NCI-H1092 (cell line): ENCODE results near the gene EPB41L1.
"Not testable (repeated sequence)": the region's sequence is repeated elsewhere in the genome, so short reads cannot be mapped to it uniquely, and the experiment has no call there.

Experiments used
- DNase-seq: peaks from one replicate; lab custom pipeline; 2025; lab: John Stamatoyannopoulos, UW

EPB41L1 gene

DNA sequence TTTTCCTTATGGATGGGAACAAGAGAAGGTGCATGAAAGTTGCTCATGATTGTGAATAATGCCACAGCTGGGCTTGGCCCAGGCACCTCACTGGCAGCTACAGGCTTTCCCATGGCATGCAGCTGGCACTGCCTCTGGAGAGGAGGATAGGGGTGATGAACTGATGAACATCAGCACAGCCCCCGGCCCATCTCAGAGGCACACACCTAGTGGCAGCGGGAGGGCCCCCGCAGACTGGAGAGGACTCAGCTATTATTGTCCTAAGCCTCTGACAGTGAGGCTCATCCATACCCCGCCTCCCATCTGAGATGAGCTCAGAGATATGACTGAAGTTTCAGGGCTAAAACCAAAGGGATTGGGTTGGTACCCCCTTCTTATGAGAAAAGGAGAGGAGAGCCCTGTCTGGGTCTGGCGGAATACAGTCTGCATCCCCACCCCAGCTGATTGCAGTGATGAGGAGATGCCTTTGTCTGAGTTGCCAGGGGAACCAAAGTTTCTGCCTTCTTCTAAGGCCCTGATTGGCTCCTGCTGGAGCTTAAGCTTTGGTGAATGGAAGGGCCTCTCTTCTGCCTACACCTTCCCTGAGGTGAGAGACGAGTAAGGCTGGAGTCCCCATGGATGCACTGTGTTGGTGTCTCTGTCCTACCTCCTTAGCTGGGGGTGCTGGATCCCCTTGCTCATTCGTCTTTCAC, 27.6 kb upstream of the EPB41L1 start:
- DNase-seq = no peak

DNA sequence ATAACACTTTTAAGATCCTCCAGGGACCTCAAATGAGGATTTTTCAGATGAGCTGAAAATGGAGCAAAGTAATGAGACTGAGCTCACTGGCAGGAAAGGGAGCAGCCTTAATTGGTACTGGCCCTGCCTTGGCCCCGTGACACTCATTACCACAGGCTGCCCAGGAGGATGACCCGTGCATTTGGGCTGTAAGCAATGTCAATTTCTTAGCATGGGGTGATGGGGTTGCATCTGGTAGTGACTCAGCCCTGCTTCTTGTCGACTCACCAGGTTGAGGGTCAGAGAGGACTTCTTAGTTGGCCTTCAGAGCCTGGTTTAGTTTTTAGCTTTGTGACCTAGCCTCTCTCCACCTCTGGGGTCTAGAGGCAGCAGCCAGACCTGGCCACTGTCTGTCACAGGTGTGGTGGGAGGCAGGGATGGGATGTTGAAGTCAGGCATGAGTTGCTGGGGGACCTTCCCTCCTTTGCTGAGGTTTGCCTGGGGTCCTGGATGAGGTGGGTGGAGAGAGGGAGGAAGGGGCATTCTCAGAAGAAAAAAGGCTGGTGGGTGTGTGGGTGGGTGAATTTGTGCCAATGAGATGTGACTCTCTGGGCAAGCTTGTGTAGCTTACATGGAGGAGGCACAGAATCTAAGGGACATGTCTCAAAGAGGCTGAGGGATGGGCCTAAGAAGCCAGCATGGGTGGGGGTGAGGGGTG, 25.9 kb upstream of the EPB41L1 start:
- DNase-seq = no peak

- DNase-seq = no peak
Observed at GRCh38 chr20:36129160-36129543, 25.4 kb upstream of the EPB41L1 start.

DNA sequence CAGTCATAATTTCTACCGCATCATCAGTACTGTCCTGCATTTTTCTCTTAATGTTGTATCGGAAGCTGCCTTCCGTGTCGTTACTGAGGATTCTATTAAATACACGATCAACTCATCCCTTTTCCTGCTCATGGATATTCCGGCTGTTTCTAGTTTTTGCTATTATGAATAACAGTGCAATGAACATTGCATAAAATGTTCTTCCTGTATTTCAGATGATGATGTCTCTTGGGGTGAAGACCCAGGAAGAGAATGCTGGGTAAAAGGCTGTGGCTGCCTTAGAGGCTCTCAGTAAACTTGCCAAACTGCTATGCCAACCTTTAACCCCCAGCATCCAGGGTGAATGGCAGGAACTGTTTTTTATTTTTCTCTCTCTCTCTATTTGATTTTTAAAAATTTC, 24.1 kb upstream of the EPB41L1 start:
- DNase-seq = no peak

DNA sequence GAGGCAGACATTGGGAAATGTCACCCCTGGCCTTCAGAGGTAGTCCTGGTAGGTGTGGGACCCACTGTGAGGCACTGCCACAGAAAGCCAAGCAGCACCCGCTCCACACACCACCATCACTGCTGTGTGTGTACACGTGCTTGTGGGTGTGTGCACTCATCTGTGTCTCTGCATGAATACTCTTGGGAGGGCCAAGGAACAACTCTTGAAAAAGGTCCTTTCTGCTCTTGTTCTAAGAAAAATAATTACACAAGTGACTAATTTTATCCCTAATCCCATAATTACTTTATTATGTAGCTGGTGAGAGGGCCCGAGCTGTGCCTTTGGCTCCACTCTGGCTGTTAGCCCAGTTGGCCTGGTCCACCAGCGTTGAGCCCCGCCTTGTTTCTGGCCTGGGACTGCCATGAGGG, 21.7 kb upstream of the EPB41L1 start:
- no peak for DNase-seq

- DNase-seq = no peak
Observed at GRCh38 chr20:36133821-36134220, 20.7 kb upstream of the EPB41L1 start.

- no peak for DNase-seq
Observed at GRCh38 chr20:36135159-36135558, 19.4 kb upstream of the EPB41L1 start.

DNA sequence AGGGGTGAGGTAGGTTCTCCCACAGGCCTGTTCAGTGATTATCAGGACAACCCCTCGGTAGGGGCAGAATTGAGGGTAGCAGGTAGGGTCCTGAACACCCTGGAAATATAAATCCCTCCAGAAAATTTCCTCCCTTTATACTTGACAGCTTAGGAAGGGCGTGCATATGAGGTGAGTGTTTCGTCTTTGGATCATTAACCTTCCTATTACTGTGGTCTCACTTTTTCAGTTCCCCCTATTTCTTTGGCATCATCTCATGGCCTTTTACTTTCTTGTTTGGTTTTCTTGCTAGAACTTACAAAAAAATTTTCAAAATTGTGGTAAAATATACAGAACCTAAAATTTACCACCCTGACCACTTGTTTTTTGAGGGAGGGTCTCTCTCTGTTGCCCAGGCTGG, 18.7 kb upstream of the EPB41L1 start:
- no peak for DNase-seq

DNA sequence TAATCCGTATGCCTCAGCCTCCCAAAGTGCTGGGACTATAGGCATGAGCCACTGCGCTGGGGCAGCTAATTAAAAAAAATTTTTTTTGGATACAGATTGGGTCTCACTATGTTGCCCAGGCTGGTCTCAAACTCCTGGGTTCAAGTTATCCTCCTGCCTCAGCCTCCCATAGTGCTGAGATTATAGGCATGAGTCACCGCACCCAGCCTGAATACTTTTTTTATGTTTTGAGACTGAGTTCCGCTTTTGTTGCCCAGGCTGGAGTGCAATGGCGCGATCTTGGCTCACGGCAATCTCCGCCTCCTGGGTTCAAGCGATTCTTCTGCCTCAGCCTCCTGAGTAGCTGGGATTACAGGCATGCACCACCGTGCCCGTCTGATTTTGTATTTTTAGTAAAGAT, 17.2 kb upstream of the EPB41L1 start:
- not testable (repeated sequence) for DNase-seq

GRCh38 chr20:36141310-36141709, 13.2 kb upstream of the EPB41L1 start:
- DNase-seq = no peak

GRCh38 chr20:36144336-36144735, 10.2 kb upstream of the EPB41L1 start:
- no peak for DNase-seq

- DNase-seq = no peak
Observed at GRCh38 chr20:36145877-36146707, 8.4 kb upstream of the EPB41L1 start.

DNA sequence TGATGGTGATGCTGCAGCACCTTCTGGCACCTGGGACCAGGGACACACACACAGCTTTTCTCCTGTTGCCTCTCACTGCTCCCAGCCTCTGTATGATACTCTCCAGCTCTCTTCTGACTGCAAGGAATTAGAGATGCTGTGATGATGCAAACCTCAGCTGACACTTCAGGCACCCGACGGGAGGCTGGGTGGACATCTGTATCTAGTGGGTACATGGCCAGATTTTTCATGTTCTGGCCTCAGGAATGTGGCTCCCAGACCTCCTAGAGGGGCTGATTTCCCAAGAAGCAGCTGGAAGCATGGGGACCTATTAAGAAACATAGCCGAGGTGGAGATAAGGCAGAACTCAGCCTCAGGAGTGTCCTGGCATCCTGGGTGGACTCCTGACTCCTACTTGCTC, 6.8 kb upstream of the EPB41L1 start:
- no peak for DNase-seq

GRCh38 chr20:36148439-36148838, 6.1 kb upstream of the EPB41L1 start:
- no peak for DNase-seq

DNA sequence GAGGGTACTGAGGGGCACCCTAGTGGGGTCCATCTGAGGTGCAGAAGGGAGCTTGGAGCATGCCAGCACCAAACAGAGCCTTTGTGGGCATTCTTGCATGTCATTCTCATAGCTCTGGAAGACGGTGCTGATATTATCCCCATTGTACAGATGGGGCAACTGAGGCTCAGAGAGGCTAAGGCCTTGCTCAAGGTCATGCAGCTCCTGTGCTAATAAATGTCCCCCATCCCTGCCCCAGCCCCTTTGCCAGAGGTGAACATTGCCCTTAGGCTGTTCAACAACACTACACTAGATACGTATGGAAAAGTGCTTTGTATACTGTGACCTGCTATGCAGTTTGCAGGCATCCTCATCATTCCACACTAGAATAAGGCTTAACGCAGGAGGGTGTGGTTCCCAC, 5.5 kb upstream of the EPB41L1 start:
- no peak for DNase-seq

DNA sequence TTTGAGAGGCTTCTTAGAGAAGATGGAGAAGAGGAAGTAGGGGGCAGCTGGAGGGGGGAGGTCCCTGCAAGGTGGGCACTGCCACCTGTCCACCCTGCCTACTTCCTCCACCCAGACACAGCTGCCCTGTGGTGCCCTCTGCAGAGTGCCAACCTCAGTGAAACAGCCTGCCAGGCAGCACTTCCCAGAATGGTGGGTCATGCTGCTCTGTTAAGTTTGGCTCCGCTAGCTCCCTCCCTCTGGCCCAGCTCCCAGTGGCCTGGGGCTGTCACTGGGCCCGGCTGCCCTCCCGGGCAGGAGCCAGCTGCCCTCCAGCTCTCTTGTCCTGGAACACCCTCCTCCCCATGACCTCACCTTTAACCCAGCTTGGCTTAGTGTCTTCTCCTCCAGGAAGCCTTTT, 5.1 kb upstream of the EPB41L1 start:
- no peak for DNase-seq

GRCh38 chr20:36150489-36150846, 4.1 kb upstream of the EPB41L1 start:
- no peak for DNase-seq

DNA sequence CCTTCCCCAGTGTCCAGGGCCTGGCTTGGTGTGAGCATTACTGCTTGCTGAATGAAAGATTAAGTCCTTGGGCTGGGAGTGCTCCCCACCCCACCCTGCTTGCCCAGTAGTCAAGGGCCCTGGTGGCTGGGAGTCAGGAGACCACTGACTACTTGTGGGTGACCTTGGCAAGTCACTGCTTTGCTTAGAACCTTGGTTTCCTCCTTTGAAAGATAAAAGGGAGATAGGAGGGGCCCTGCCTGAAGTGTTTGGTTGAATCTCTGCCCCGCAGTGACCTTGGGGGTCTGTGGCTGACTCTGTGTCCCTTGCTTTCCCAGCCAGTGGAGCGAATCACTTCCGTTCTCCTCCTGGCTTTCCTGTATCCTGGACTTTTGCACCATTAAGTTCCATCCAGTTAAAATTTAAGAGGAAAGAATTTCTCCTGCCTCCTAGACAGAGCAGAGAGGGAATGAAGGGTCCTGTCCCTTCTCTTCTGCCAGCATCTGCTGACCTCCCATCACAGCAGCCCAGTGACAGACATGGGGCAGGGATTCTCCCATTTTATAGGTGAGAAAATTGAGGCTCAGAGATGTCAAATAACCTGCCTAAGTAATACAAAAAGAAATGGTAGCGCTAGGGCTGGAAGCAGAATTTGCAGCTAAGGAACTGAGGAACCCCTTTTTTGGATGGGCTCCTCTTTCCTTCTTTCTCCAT, 3.5 kb upstream of the EPB41L1 start:
- DNase-seq = no peak

DNA sequence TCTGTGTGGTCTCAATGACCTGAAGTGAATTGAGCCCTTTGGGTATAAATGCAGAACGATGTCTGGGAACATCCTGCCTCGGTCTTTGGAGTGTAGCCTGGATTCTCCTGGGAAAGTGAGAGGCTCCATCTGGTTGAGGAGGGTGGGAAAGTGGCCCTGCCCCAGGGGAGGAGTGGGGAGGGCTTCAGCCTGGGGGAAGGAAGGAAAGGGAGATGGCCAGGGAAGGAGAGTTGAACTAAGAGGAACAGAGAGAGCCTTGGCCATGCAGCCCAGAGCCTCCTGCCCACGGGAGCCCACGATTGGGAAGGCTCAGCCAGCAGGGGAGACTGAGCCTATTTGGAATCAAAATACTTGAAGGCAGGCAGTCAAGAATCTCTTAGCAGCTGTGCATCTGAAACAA, 2.3 kb upstream of the EPB41L1 start:
- DNase-seq = no peak

DNA sequence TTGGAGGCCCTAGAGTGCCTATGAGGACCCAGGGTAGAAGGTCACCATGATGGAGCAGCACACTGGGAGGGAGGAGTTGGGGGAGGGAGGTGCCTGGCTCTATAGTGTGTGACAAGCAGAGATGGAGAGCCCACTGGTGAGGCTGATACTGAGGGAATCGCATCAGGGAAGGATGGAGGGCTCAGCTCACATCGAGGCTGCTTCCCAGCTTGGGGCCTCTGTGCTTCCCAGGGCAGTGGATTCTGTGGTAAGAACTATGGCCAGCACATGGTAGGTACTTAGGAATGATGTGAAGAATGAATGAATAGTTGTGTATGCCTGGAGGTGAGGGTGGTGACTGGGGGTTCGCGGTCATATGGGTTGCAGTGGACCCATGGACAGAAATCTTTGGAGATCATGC, 1.3 kb upstream of the EPB41L1 start:
- no peak for DNase-seq

- peak; percentile 60 for DNase-seq
Observed at GRCh38 chr20:36153736-36154699, 522 bp upstream of the EPB41L1 start.
